ENCODE data around the gene TOMM40. TPM values are rescaled to one million over a fixed set of nuclear protein-coding genes. Genes with fewer than 3 reads are reported as not detected.

The TOMM40 gene
- total and polyA plus RNA-seq, 2 of the 13 experiments (the other 11 are each of a cell fraction or from before 2014, with no cell fraction given): 72.0 to 110 TPM

DNA sequence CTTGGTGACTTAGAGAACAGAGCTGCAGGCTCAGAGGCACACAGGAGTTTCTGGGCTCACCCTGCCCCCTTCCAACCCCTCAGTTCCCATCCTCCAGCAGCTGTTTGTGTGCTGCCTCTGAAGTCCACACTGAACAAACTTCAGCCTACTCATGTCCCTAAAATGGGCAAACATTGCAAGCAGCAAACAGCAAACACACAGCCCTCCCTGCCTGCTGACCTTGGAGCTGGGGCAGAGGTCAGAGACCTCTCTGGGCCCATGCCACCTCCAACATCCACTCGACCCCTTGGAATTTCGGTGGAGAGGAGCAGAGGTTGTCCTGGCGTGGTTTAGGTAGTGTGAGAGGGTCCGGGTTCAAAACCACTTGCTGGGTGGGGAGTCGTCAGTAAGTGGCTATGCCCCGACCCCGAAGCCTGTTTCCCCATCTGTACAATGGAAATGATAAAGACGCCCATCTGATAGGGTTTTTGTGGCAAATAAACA is 33.2 kb downstream of the TOMM40 start (continued):
- TF ChIP-seq, protein P1, sequence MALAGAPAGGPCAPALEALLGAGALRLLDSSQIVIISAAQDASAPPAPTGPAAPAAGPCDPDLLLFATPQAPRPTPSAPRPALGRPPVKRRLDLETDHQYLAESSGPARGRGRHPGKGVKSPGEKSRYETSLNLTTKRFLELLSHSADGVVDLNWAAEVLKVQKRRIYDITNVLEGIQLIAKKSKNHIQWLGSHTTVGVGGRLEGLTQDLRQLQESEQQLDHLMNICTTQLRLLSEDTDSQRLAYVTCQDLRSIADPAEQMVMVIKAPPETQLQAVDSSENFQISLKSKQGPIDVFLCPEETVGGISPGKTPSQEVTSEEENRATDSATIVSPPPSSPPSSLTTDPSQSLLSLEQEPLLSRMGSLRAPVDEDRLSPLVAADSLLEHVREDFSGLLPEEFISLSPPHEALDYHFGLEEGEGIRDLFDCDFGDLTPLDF (CRISPR knock-in tag; IDR thresholded peaks at IDR 0.05): no peak
- TF ChIP-seq ZMYM3 (CRISPR knock-in tag; IDR thresholded peaks at IDR 0.05) (peak; percentile 91), SOX6 (IDR thresholded peaks at IDR 0.05) (no peak), SOX6 (CRISPR knock-in tag; IDR thresholded peaks at IDR 0.05) (peak; percentile 96), ZNF552 (CRISPR knock-in tag; IDR thresholded peaks at IDR 0.05; ENCODE audit: borderline replicate concordance) (peak; percentile 39; the same call in 1 of the 2 replicates), MAZ (IDR thresholded peaks at IDR 0.05; ENCODE audit: borderline replicate concordance, low read depth, low read length) (peak; percentile 69; the same call in 1 of the 2 replicates), MAZ (CRISPR knock-in tag; IDR thresholded peaks at IDR 0.05; ENCODE audit: low read depth) (peak; percentile 85), KLF6 (CRISPR knock-in tag; IDR thresholded peaks at IDR 0.05) (peak; percentile 83; the same call in 1 of the 2 replicates), ZNF264 (CRISPR knock-in tag; IDR thresholded peaks at IDR 0.05) (peak; percentile 75), ISL2 (CRISPR knock-in tag; IDR thresholded peaks at IDR 0.05) (peak; percentile 92), BRCA1 (CRISPR knock-in tag; IDR thresholded peaks at IDR 0.05) (peak; percentile 52; the same call in 1 of the 2 replicates), TOE1 (CRISPR knock-in tag; IDR thresholded peaks at IDR 0.05) (0 out of 2 replicates have a peak, but pooled peaks have one; percentile 54), PCBP1 (IDR thresholded peaks at IDR 0.05; ENCODE audit: borderline replicate concordance, low read depth, low read length) (peak; percentile 73; the same call in 1 of the 2 replicates), ZNF749 (CRISPR knock-in tag; IDR thresholded peaks at IDR 0.05; ENCODE audit: borderline replicate concordance) (peak; percentile 87; the same call in 1 of the 2 replicates), CEBPB (IDR thresholded peaks at IDR 0.05; ENCODE audit: borderline replicate concordance, low read depth, low read length) (peak; percentile 77), ZFP90 (CRISPR knock-in tag; IDR thresholded peaks at IDR 0.05; ENCODE audit: borderline replicate concordance) (0 out of 2 replicates have a peak, but pooled peaks have one; percentile 9)
- TF ChIP-seq, protein P2, sequence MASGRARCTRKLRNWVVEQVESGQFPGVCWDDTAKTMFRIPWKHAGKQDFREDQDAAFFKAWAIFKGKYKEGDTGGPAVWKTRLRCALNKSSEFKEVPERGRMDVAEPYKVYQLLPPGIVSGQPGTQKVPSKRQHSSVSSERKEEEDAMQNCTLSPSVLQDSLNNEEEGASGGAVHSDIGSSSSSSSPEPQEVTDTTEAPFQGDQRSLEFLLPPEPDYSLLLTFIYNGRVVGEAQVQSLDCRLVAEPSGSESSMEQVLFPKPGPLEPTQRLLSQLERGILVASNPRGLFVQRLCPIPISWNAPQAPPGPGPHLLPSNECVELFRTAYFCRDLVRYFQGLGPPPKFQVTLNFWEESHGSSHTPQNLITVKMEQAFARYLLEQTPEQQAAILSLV (CRISPR knock-in tag; IDR thresholded peaks at IDR 0.05; ENCODE audit: borderline replicate concordance): peak; percentile 85; the same call in 1 of the 2 replicates
- TF ChIP-seq, protein P3, sequence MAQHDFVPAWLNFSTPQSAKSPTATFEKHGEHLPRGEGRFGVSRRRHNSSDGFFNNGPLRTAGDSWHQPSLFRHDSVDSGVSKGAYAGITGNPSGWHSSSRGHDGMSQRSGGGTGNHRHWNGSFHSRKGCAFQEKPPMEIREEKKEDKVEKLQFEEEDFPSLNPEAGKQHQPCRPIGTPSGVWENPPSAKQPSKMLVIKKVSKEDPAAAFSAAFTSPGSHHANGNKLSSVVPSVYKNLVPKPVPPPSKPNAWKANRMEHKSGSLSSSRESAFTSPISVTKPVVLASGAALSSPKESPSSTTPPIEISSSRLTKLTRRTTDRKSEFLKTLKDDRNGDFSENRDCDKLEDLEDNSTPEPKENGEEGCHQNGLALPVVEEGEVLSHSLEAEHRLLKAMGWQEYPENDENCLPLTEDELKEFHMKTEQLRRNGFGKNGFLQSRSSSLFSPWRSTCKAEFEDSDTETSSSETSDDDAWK (CRISPR knock-in tag; IDR thresholded peaks at IDR 0.05): no peak
- TF ChIP-seq, protein P4, sequence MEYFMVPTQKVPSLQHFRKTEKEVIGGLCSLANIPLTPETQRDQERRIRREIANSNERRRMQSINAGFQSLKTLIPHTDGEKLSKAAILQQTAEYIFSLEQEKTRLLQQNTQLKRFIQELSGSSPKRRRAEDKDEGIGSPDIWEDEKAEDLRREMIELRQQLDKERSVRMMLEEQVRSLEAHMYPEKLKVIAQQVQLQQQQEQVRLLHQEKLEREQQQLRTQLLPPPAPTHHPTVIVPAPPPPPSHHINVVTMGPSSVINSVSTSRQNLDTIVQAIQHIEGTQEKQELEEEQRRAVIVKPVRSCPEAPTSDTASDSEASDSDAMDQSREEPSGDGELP (IDR thresholded peaks at IDR 0.05; ENCODE audit: borderline replicate concordance, low read depth): peak; percentile 98
- TF ChIP-seq, protein P5, sequence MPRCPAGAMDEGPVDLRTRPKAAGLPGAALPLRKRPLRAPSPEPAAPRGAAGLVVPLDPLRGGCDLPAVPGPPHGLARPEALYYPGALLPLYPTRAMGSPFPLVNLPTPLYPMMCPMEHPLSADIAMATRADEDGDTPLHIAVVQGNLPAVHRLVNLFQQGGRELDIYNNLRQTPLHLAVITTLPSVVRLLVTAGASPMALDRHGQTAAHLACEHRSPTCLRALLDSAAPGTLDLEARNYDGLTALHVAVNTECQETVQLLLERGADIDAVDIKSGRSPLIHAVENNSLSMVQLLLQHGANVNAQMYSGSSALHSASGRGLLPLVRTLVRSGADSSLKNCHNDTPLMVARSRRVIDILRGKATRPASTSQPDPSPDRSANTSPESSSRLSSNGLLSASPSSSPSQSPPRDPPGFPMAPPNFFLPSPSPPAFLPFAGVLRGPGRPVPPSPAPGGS (CRISPR knock-in tag; IDR thresholded peaks at IDR 0.05): peak; percentile 91

All from HepG2 (cell line).